ENCODE data around the gene SRRM5. TPM values are rescaled to one million over a fixed set of nuclear protein-coding genes. Genes with fewer than 3 reads are reported as not detected.

The SRRM5 gene
- total and polyA plus RNA-seq, 2 experiments from 2014 or later: 0.08 TPM; not detected in 1

DNA sequence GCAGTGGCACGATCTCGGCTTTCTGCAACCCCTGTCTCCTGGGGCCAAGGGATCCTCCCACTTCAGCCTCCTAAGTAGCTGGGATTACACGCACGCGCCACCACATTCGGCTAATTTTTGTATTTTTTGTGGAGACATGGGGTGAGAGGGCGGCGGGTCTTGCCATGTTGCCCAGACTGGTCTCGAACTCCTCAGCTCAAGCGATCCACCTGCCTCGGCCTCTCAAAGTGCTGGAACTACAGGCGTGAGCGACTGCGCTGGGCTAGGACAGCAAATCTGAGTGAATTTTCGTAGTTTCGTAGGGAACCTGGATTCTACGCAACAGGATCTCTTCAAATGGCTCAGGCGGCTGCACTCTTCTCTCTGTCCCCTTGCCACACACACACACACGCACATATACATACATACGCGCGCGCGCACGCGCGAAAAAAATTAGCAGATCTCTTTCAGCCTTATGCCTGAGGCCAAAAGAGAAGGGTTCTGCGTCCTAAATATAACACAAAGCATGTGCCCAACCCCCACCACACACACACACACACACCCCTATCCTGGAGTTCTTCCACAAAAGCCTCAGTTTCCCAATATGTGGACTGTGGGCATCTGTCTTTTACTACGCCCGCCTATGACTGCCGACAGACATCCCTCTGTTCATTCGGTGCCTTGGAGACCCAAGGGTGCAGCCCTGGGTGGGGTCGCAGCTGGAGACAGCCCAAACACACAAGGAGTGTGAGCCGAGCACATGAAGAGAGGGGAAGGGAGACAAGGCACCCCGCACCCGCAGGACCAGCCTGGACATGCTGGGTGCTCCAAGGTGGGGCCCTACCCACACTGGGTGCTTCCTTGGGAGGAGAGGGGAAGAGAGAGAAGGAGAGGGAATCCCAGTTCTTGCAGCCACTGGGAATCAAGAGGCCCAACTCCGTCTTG is 35.7 kb upstream of the SRRM5 start:
- H2AFZ ChIP-seq: no peak overlapping the region

More for the DNA sequence above, 35.7 kb upstream of the SRRM5 start:
- Histone ChIP-seq H4K20me1 (replicated peaks; ENCODE audit: insufficient read depth) (no peaks in the 10 kb centered on the region), H3K9me2 (ENCODE audit: insufficient read depth) (no peaks in the 10 kb centered on the region), H3K27me3 (ENCODE audit: insufficient read depth) (no peaks in the 10 kb centered on the region), H3F3A (replicated peaks; ENCODE audit: low read depth) (no peaks in the 10 kb centered on the region; the same call in 1 of the 2 replicates), H3K4me3 (peak overlapping the region; percentile 51), H3K4me2 (peak overlapping the region; percentile 75), H3K36me3 (ENCODE audit: insufficient read depth) (no peaks in the 10 kb centered on the region), H3K4me1 (ENCODE audit: insufficient read depth) (peaks cover 14% of the 10 kb centered on the region), H3K27ac (ENCODE audit: low read depth) (peak overlapping the region; percentile 88), H3K79me2 (replicated peaks; ENCODE audit: insufficient read depth) (peaks cover 12% of the 10 kb centered on the region; the same call in 1 of the 2 replicates)
- peak overlapping the region; percentile 93 for H3K27ac Mint-ChIP-seq
- no peak for DNase-seq (ENCODE audit: low spot score)
- TF ChIP-seq POLR2AphosphoS5 (IDR thresholded peaks at IDR 0.05; ENCODE audit: low read depth) (no peak), EZH2 (IDR thresholded peaks at IDR 0.05; ENCODE audit: low read depth, unreplicated experiment) (no peak), JUNB (IDR thresholded peaks at IDR 0.05; ENCODE audit: unreplicated experiment) (no peak), CREB1 (CRISPR knock-in tag; IDR thresholded peaks at IDR 0.05; ENCODE audit: low read depth) (no peak), ZNF331 (CRISPR knock-in tag; IDR thresholded peaks at IDR 0.05; ENCODE audit: low read depth) (no peak), ZNF114 (CRISPR knock-in tag; IDR thresholded peaks at IDR 0.05) (no peak), EZH2phosphoT487 (IDR thresholded peaks at IDR 0.05; ENCODE audit: unreplicated experiment) (no peak), CTCF (conservative IDR thresholded peaks at IDR 0.05; ENCODE audit: low read depth in 2 of 2) (no peak), ETS1 (IDR thresholded peaks at IDR 0.05) (no peak), NANOG (IDR thresholded peaks at IDR 0.05; ENCODE audit: borderline replicate concordance) (no peak), STAT1 (IDR thresholded peaks at IDR 0.05; ENCODE audit: unreplicated experiment) (no peak)
- TF ChIP-seq, protein P1, sequence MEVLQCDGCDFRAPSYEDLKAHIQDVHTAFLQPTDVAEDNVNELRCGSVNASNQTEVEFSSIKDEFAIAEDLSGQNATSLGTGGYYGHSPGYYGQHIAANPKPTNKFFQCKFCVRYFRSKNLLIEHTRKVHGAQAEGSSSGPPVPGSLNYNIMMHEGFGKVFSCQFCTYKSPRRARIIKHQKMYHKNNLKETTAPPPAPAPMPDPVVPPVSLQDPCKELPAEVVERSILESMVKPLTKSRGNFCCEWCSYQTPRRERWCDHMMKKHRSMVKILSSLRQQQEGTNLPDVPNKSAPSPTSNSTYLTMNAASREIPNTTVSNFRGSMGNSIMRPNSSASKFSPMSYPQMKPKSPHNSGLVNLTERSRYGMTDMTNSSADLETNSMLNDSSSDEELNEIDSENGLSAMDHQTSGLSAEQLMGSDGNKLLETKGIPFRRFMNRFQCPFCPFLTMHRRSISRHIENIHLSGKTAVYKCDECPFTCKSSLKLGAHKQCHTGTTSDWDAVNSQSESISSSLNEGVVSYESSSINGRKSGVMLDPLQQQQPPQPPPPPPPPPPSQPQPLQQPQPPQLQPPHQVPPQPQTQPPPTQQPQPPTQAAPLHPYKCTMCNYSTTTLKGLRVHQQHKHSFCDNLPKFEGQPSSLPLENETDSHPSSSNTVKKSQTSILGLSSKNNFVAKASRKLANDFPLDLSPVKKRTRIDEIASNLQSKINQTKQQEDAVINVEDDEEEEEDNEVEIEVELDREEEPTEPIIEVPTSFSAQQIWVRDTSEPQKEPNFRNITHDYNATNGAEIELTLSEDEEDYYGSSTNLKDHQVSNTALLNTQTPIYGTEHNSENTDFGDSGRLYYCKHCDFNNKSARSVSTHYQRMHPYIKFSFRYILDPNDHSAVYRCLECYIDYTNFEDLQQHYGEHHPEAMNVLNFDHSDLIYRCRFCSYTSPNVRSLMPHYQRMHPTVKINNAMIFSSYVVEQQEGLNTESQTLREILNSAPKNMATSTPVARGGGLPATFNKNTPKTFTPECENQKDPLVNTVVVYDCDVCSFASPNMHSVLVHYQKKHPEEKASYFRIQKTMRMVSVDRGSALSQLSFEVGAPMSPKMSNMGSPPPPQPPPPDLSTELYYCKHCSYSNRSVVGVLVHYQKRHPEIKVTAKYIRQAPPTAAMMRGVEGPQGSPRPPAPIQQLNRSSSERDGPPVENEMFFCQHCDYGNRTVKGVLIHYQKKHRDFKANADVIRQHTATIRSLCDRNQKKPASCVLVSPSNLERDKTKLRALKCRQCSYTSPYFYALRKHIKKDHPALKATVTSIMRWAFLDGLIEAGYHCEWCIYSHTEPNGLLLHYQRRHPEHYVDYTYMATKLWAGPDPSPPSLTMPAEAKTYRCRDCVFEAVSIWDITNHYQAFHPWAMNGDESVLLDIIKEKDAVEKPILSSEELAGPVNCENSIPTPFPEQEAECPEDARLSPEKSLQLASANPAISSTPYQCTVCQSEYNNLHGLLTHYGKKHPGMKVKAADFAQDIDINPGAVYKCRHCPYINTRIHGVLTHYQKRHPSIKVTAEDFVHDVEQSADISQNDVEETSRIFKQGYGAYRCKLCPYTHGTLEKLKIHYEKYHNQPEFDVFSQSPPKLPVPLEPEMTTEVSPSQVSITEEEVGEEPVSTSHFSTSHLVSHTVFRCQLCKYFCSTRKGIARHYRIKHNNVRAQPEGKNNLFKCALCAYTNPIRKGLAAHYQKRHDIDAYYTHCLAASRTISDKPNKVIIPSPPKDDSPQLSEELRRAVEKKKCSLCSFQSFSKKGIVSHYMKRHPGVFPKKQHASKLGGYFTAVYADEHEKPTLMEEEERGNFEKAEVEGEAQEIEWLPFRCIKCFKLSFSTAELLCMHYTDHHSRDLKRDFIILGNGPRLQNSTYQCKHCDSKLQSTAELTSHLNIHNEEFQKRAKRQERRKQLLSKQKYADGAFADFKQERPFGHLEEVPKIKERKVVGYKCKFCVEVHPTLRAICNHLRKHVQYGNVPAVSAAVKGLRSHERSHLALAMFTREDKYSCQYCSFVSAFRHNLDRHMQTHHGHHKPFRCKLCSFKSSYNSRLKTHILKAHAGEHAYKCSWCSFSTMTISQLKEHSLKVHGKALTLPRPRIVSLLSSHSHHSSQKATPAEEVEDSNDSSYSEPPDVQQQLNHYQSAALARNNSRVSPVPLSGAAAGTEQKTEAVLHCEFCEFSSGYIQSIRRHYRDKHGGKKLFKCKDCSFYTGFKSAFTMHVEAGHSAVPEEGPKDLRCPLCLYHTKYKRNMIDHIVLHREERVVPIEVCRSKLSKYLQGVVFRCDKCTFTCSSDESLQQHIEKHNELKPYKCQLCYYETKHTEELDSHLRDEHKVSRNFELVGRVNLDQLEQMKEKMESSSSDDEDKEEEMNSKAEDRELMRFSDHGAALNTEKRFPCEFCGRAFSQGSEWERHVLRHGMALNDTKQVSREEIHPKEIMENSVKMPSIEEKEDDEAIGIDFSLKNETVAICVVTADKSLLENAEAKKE (CRISPR knock-in tag; IDR thresholded peaks at IDR 0.05): no peak
- TF ChIP-seq, protein P2, sequence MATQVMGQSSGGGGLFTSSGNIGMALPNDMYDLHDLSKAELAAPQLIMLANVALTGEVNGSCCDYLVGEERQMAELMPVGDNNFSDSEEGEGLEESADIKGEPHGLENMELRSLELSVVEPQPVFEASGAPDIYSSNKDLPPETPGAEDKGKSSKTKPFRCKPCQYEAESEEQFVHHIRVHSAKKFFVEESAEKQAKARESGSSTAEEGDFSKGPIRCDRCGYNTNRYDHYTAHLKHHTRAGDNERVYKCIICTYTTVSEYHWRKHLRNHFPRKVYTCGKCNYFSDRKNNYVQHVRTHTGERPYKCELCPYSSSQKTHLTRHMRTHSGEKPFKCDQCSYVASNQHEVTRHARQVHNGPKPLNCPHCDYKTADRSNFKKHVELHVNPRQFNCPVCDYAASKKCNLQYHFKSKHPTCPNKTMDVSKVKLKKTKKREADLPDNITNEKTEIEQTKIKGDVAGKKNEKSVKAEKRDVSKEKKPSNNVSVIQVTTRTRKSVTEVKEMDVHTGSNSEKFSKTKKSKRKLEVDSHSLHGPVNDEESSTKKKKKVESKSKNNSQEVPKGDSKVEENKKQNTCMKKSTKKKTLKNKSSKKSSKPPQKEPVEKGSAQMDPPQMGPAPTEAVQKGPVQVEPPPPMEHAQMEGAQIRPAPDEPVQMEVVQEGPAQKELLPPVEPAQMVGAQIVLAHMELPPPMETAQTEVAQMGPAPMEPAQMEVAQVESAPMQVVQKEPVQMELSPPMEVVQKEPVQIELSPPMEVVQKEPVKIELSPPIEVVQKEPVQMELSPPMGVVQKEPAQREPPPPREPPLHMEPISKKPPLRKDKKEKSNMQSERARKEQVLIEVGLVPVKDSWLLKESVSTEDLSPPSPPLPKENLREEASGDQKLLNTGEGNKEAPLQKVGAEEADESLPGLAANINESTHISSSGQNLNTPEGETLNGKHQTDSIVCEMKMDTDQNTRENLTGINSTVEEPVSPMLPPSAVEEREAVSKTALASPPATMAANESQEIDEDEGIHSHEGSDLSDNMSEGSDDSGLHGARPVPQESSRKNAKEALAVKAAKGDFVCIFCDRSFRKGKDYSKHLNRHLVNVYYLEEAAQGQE (IDR thresholded peaks at IDR 0.05; ENCODE audit: unreplicated experiment): no peak
- ATAC-seq: peak; percentile 4; the same call in 2 of the 3 replicates
- H3K4me1 Mint-ChIP-seq: peaks cover 23% of the 10 kb centered on the region
- H3K9me3 Mint-ChIP-seq: no peaks in the 10 kb centered on the region; the same call in 2 of the 3 replicates
- H3K36me3 Mint-ChIP-seq (ENCODE audit: low read depth): peaks cover 12% of the 10 kb centered on the region
- H3K4me3 Mint-ChIP-seq: peak overlapping the region; percentile 98
- peaks cover 8% of the 10 kb centered on the region for H3K27me3 Mint-ChIP-seq (ENCODE audit: insufficient read depth, low read depth, poor library complexity)
